ENCODE data around the gene ZNF337. TPM values are rescaled to one million over a fixed set of nuclear protein-coding genes. Genes with fewer than 3 reads are reported as not detected.

ZNF337 gene
- total RNA-seq, 1 donor from 2014 or later, result 15.6 TPM

DNA sequence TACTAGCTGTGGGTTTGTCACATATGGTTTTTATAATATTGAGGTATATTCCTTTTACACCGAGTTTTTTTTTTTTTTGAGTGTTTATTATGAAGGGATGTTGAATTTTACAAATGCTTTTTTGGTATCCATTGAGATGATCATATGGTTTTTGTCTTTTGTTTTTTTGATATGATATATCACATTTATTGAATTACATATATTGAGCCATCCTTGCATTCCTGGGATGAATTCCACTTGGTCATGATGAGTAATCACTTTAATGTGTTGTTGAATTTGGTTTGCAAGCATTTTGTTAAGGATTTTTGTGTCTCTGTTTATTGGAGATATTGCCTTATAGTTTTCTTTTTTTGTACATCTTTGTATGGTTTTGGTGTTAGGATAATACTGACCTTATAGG lies 3.3 kb upstream of the ZNF337 start:
- peaks cover 5% of the 10 kb centered on the region for H3K36me3 Mint-ChIP-seq (ENCODE audit: low read depth, unreplicated experiment)
- TF ChIP-seq, protein P1, sequence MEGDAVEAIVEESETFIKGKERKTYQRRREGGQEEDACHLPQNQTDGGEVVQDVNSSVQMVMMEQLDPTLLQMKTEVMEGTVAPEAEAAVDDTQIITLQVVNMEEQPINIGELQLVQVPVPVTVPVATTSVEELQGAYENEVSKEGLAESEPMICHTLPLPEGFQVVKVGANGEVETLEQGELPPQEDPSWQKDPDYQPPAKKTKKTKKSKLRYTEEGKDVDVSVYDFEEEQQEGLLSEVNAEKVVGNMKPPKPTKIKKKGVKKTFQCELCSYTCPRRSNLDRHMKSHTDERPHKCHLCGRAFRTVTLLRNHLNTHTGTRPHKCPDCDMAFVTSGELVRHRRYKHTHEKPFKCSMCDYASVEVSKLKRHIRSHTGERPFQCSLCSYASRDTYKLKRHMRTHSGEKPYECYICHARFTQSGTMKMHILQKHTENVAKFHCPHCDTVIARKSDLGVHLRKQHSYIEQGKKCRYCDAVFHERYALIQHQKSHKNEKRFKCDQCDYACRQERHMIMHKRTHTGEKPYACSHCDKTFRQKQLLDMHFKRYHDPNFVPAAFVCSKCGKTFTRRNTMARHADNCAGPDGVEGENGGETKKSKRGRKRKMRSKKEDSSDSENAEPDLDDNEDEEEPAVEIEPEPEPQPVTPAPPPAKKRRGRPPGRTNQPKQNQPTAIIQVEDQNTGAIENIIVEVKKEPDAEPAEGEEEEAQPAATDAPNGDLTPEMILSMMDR (IDR thresholded peaks at IDR 0.05; ENCODE audit: insufficient read depth, low read depth, low read length), result no peak
- TF ChIP-seq EZH2 (IDR thresholded peaks at IDR 0.05; ENCODE audit: insufficient read depth, low read length), result no peak
- H4K20me1 ChIP-seq (ENCODE audit: insufficient read depth, low read length), result no peaks in the 10 kb centered on the region
- H2AFZ ChIP-seq (ENCODE audit: low read depth, low read length), result no peak overlapping the region
- no peak overlapping the region for H3K4me2 ChIP-seq (ENCODE audit: low read length)
- no peaks in the 10 kb centered on the region for H3K36me3 ChIP-seq (ENCODE audit: insufficient read depth, low read length)
- H3K79me2 ChIP-seq (ENCODE audit: insufficient read depth, low read length), result peaks cover 14% of the 10 kb centered on the region
- no peak overlapping the region for H3K27ac Mint-ChIP-seq (ENCODE audit: unreplicated experiment)
- peaks cover 15% of the 10 kb centered on the region for H3K9me3 Mint-ChIP-seq (ENCODE audit: unreplicated experiment)
- peaks cover 4% of the 10 kb centered on the region for H3K4me1 ChIP-seq (ENCODE audit: insufficient read depth, low read length)
- no peaks in the 10 kb centered on the region for H3K27me3 Mint-ChIP-seq (ENCODE audit: low read depth, unreplicated experiment)
- no peaks in the 10 kb centered on the region for H3K27me3 ChIP-seq (ENCODE audit: insufficient read depth, low read length)
- no peak overlapping the region for H3K4me3 Mint-ChIP-seq (ENCODE audit: unreplicated experiment)
- H3K9me3 ChIP-seq (ENCODE audit: insufficient read depth, low read depth, low read length), result no peaks in the 10 kb centered on the region
- FAIRE-seq (no peak), DNase-seq (ENCODE audit: low read depth) (no peak)
- no peak overlapping the region for H3K4me3 ChIP-seq (ENCODE audit: insufficient read depth, low read depth, low read length)
- no peak overlapping the region for H3K27ac ChIP-seq (ENCODE audit: low read depth, low read length)
- H3K4me1 Mint-ChIP-seq (ENCODE audit: low read depth, unreplicated experiment), result peaks cover 2% of the 10 kb centered on the region
- no peak overlapping the region for H3K9ac ChIP-seq (ENCODE audit: low read length)

DNA sequence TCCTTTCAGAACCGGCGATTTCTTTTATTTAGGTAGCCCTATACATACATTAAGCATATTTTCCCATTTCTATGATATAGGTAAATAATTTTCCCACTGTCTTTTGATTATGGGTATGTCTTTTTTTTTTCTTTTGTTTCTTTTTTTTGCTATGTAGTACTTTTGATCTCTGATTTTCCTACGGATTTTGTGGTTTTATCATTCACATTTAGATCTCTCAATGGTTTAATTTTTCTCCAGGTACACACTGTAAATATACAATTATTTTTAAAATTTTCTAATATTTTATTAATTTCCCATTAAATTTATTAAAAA lies 436 bp upstream of the ZNF337 start:
- H3K27me3 Mint-ChIP-seq (ENCODE audit: low read depth, unreplicated experiment), result no peaks in the 10 kb centered on the region
- Histone ChIP-seq H3K4me3 (ENCODE audit: insufficient read depth, low read depth, low read length) (peak overlapping the region; percentile 83), H3K9ac (ENCODE audit: low read length) (peak overlapping the region; percentile 99), H3K27ac (ENCODE audit: low read depth, low read length) (no peak overlapping the region), H3K4me2 (ENCODE audit: low read length) (peak overlapping the region; percentile 90), H3K9me3 (ENCODE audit: insufficient read depth, low read depth, low read length) (no peaks in the 10 kb centered on the region), H2AFZ (ENCODE audit: low read depth, low read length) (peak overlapping the region; percentile 86), H3K4me1 (ENCODE audit: insufficient read depth, low read length) (peaks cover 4% of the 10 kb centered on the region), H4K20me1 (ENCODE audit: insufficient read depth, low read length) (peaks cover 4% of the 10 kb centered on the region), H3K27me3 (ENCODE audit: insufficient read depth, low read length) (no peaks in the 10 kb centered on the region), H3K36me3 (ENCODE audit: insufficient read depth, low read length) (no peaks in the 10 kb centered on the region), H3K79me2 (ENCODE audit: insufficient read depth, low read length) (peaks cover 29% of the 10 kb centered on the region)
- peak overlapping the region; percentile 92 for H3K4me3 Mint-ChIP-seq (ENCODE audit: unreplicated experiment)
- H3K9me3 Mint-ChIP-seq (ENCODE audit: unreplicated experiment), result peaks cover 13% of the 10 kb centered on the region
- peaks cover 2% of the 10 kb centered on the region for H3K4me1 Mint-ChIP-seq (ENCODE audit: low read depth, unreplicated experiment)
- peaks cover 7% of the 10 kb centered on the region for H3K36me3 Mint-ChIP-seq (ENCODE audit: low read depth, unreplicated experiment)
- FAIRE-seq (no peak), DNase-seq (ENCODE audit: low read depth) (no peak)
- TF ChIP-seq, protein P1 (IDR thresholded peaks at IDR 0.05; ENCODE audit: insufficient read depth, low read depth, low read length), result no peak
- TF ChIP-seq EZH2 (IDR thresholded peaks at IDR 0.05; ENCODE audit: insufficient read depth, low read length), result no peak
- H3K27ac Mint-ChIP-seq (ENCODE audit: unreplicated experiment), result peak overlapping the region; percentile 87

DNA sequence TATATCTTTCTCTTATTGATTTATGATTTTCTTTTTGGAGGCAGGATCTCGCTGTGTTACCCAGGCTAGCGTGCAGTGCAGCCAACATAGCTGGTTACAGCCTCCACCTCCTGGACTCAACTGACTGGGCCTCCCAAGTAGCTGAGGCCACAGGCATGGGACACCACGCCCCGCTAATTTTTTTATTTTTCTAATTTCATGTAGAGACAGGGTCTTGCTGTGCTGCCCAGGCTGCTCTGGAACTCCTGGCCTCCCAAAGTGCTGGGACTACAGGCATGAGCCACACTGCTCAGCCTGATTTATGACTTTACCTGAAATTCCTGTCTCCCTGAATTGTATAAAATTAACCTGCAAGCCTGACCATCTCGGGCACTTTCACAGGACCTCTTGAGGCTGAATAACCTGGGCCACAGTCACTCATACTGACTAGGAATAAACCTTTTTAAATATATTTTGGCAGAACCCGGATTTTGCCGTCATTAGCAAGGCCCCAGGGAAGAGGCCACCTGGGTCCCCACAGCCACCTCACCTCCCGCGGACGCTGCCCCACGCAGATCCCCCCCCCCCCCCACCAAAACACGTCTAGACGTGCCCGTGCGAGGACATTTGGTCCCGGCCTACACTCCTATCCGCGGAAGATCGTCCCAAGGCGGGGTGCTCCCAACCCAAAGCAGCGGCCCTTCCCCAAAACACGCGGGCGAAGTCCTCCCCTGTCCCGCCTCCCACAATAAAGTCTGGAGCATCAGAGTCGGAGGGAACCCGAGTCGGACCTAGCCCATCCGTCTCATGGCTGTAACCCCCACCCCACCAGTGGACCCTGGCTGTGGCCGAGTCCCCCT lies 902 bp downstream of the ZNF337 start:
- Histone ChIP-seq H3K27ac (ENCODE audit: low read depth, low read length) (peak overlapping the region; percentile 79), H3K4me2 (ENCODE audit: low read length) (peak overlapping the region; percentile 90), H3K27me3 (ENCODE audit: insufficient read depth, low read length) (no peaks in the 10 kb centered on the region), H4K20me1 (ENCODE audit: insufficient read depth, low read length) (peaks cover 6% of the 10 kb centered on the region), H3K4me1 (ENCODE audit: insufficient read depth, low read length) (peaks cover 4% of the 10 kb centered on the region), H3K9me3 (ENCODE audit: insufficient read depth, low read depth, low read length) (no peaks in the 10 kb centered on the region), H2AFZ (ENCODE audit: low read depth, low read length) (peak overlapping the region; percentile 86), H3K9ac (ENCODE audit: low read length) (peak overlapping the region; percentile 99), H3K79me2 (ENCODE audit: insufficient read depth, low read length) (peaks cover 29% of the 10 kb centered on the region), H3K36me3 (ENCODE audit: insufficient read depth, low read length) (no peaks in the 10 kb centered on the region), H3K4me3 (ENCODE audit: insufficient read depth, low read depth, low read length) (peak overlapping the region; percentile 83)
- Mint-ChIP-seq H3K36me3 (ENCODE audit: low read depth, unreplicated experiment) (peaks cover 7% of the 10 kb centered on the region), H3K27me3 (ENCODE audit: low read depth, unreplicated experiment) (no peaks in the 10 kb centered on the region), H3K4me3 (ENCODE audit: unreplicated experiment) (peak overlapping the region; percentile 92), H3K9me3 (ENCODE audit: unreplicated experiment) (peaks cover 9% of the 10 kb centered on the region), H3K4me1 (ENCODE audit: low read depth, unreplicated experiment) (peaks cover 2% of the 10 kb centered on the region), H3K27ac (ENCODE audit: unreplicated experiment) (peak overlapping the region; percentile 94)
- no peak for DNase-seq (ENCODE audit: low read depth)
- FAIRE-seq, result no peak
- TF ChIP-seq, protein P1 (IDR thresholded peaks at IDR 0.05; ENCODE audit: insufficient read depth, low read depth, low read length), result no peak
- no peak for TF ChIP-seq EZH2 (IDR thresholded peaks at IDR 0.05; ENCODE audit: insufficient read depth, low read length)
